HepG2 (cell line): ENCODE results near the gene VCL. TPM values are rescaled to one million over a fixed set of nuclear protein-coding genes. Genes with fewer than 3 reads are reported as not detected.

Experiments
- DPF2 ChIP-seq: sonication (generic); formaldehyde crosslinking; IDR thresholded peaks from 2 replicates; pipeline ENCODE4 v1.4.0; 2020; ENCODE audit warnings: mild to moderate bottlenecking, low read depth, missing genetic modification reagents, borderline replicate concordance
- GATA4 ChIP-seq: sonication (generic); IDR thresholded peaks from 2 replicates; pipeline ENCODE4 v1.6.1; 2016; ENCODE audit warnings: antibody characterized with exemption, low read depth, borderline replicate concordance
- NFAT5 ChIP-seq: sonication (generic); formaldehyde crosslinking; IDR thresholded peaks from 2 replicates; pipeline ENCODE4 v1.4.0; 2020; ENCODE audit warnings: missing genetic modification reagents
- TARDBP ChIP-seq: sonication (generic); formaldehyde crosslinking; IDR thresholded peaks from 2 replicates; pipeline ENCODE4 v1.8.0; 2022; ENCODE audit warnings: mild to moderate bottlenecking, missing genetic modification reagents
- THAP11 ChIP-seq: IDR thresholded peaks from 2 replicates; pipeline ENCODE4 v1.6.1; 2016; ENCODE audit warnings: missing biosample characterization, missing genetic modification reagents
- ZBTB21 ChIP-seq: sonication (generic); formaldehyde crosslinking; IDR thresholded peaks from 2 replicates; pipeline ENCODE4 v1.4.0; 2020; ENCODE audit warnings: missing genetic modification reagents
- ZNF407 ChIP-seq: sonication (generic); formaldehyde crosslinking; IDR thresholded peaks from one replicate; pipeline ENCODE4 v1.5.1; 2020; ENCODE audit warnings: mild to moderate bottlenecking, missing genetic modification reagents; ENCODE audit errors: not compliant biosample characterization
- ZNF639 ChIP-seq: conservative IDR thresholded peaks from 2 replicates; pipeline ENCODE4 v1.6.1; 2018; ENCODE audit warnings: missing genetic modification reagents
- polyA plus RNA-seq, 8 experiments: library from polyadenylated mRNA; depleted of rRNA in 3 of 8; stranded (reverse) in 7 of 8; unstranded in 1 of 8; fragments of >200 nt; fragmentation: Illumina TruSeq in 4 of 8; extraction: Trizol in 4 of 8; gene quantifications; 2 replicates each; pipeline versions ENCODE4 v1.2.1 to v1.2.3, GENCODE V29; 2011 to 2016; ENCODE audit warnings: low read depth in 4 of 8, missing spikeins in 1 of 8, mixed read lengths in 1 of 8; ENCODE audit not compliant: insufficient read depth in 1 of 8
- total RNA-seq, 5 experiments: library from RNA; depleted of rRNA; stranded (reverse); fragments of >200 nt; fragmentation: Illumina TruSeq; extraction: Trizol; gene quantifications; 2 replicates each; pipeline ENCODE4 v1.2.3, GENCODE V29; 2016; ENCODE audit warnings: low read depth in 1 of 5

VCL gene
- total and polyA plus RNA-seq, 2 of the 13 experiments (the other 11 are each of a cell fraction or from before 2014, with no cell fraction given): 17.3 to 26.9 TPM

- TF ChIP-seq ZNF639 (no peak), NFAT5 (no peak), ZBTB21 (CRISPR knock-in tag) (no peak), DPF2 (CRISPR knock-in tag) (no peak), ZNF407 (CRISPR knock-in tag) (no peak), GATA4 (no peak), TARDBP (CRISPR knock-in tag) (no peak), THAP11 (CRISPR knock-in tag) (no peak)
These were observed 6.6 kb upstream of the VCL start (continued) for GRCh38 chr10:73991203-73991883.
